Activated CD8-positive, alpha-beta T cell treated with anti-CD3 and anti-CD28 coated beads, Interleukin-2, amount 10 ng/mL, durations not matched to agents 7 days and 5 days (primary cell): ENCODE data around the gene RAD51B. TPM values are rescaled to one million over a fixed set of nuclear protein-coding genes. Genes with fewer than 3 reads are reported as not detected.

Experiments used
- ATAC-seq: fragments of 150-1000 bp; cut with Tn5 transposase; one replicate; pipeline ENCODE4 v1.10.0; 2021; ENCODE audit warnings: moderate library complexity
- CTCF ChIA-PET: fragments of 350-600 bp; sonication (Branson Sonifier 250); formaldehyde crosslinking; loops from one replicate; lab custom pipeline; 2021; ENCODE audit warnings: antibody characterized with exemption; lab: Charles Lee
- POLR2A ChIA-PET: fragments of 350-600 bp; sonication (Branson Sonifier 250); formaldehyde crosslinking; loops from one replicate; lab custom pipeline; 2021; ENCODE audit warnings: antibody characterized with exemption; lab: Charles Lee
- DNase-seq: peaks from one replicate; pipeline ENCODE4 v3.0.0-alpha.2; 2020
- H3K27ac Mint-ChIP-seq: one replicate; pipeline ENCODE4 v1.8.0; 2021; ENCODE audit warnings: mild to moderate bottlenecking, mixed read lengths
- H3K27me3 Mint-ChIP-seq: one replicate; pipeline ENCODE4 v1.8.0; 2021; ENCODE audit warnings: low read depth, mixed read lengths
- H3K36me3 Mint-ChIP-seq: one replicate; pipeline ENCODE4 v1.8.0; 2021; ENCODE audit warnings: low read depth, mixed read lengths
- H3K4me1 Mint-ChIP-seq: one replicate; pipeline ENCODE4 v1.8.0; 2021; ENCODE audit warnings: low read depth, mixed read lengths
- H3K4me3 Mint-ChIP-seq: one replicate; pipeline ENCODE4 v1.8.0; 2021; ENCODE audit warnings: mild to moderate bottlenecking, mixed read lengths
- H3K9me3 Mint-ChIP-seq: one replicate; pipeline ENCODE4 v1.8.0; 2022; ENCODE audit warnings: mixed read lengths; ENCODE audit not compliant: insufficient read depth
- total RNA-seq, 2 experiments: library from RNA; stranded (reverse); gene quantifications; one replicate each; pipeline ENCODE4 v1.2.3, GENCODE V29; 2021

The RAD51B gene
- total RNA-seq, 2 experiments from 2014 or later = 34.1 to 38.8 TPM

GRCh38 chr14:68730811-68731425 lies 911.3 kb downstream of the RAD51B start:
- Mint-ChIP-seq H3K9me3 (no peaks in the 10 kb centered on the region), H3K4me1 (peaks cover 37% of the 10 kb centered on the region)
- CTCF ChIA-PET = interaction anchor here (1.1 to 1.9 kb wide), 2 partner anchors 15 to 58 kb away, joined by 6 read pairs; no protein-coding TSS in a partner anchor

GRCh38 chr14:68733086-68733914 lies 913.7 kb downstream of the RAD51B start:
- DNase-seq (peak; percentile 39), ATAC-seq (no peak)
- Mint-ChIP-seq H3K9me3 (no peaks in the 10 kb centered on the region), H3K27me3 (peaks cover 2% of the 10 kb centered on the region), H3K36me3 (no peaks in the 10 kb centered on the region), H3K27ac (peak overlapping the region; percentile 82), H3K4me3 (no peak overlapping the region), H3K4me1 (peaks cover 43% of the 10 kb centered on the region)
- CTCF ChIA-PET = interaction anchor here (0.6 to 2.6 kb wide), 9 partner anchors 13 to 799 kb away, joined by 3 to 33 read pairs (median 4); no protein-coding TSS in a partner anchor
- POLR2A ChIA-PET = interaction anchor here (1.0 to 2.6 kb wide), 6 partner anchors 46 to 81 kb away, joined by 3 to 11 read pairs (median 4); partner anchors contain the start of gene ZFP36L1

More at GRCh38 chr14:68730811-68731425, 911.3 kb downstream of the RAD51B start:
- no peaks in the 10 kb centered on the region for H3K36me3 Mint-ChIP-seq
- H3K4me3 Mint-ChIP-seq = no peak overlapping the region
- no peak overlapping the region for H3K27ac Mint-ChIP-seq
- DNase-seq = no peak
- no peak for ATAC-seq
- POLR2A ChIA-PET = interaction anchor here (1.3 kb wide), 1 partner anchor 49 kb away, joined by 5 read pairs; no protein-coding TSS in a partner anchor
- peaks cover 2% of the 10 kb centered on the region for H3K27me3 Mint-ChIP-seq

- H3K27ac Mint-ChIP-seq = peak overlapping the region; percentile 70
- DNase-seq (peak; percentile 57), ATAC-seq (peak; percentile 82)
- POLR2A ChIA-PET = interaction anchor here (1.0 to 2.6 kb wide), 4 partner anchors 37 to 59 kb away, joined by 3 to 11 read pairs (median 5); partner anchors contain the start of gene ZFP36L1
- peak overlapping the region; percentile 16 for H3K4me3 Mint-ChIP-seq
- no peaks in the 10 kb centered on the region for H3K27me3 Mint-ChIP-seq
- H3K36me3 Mint-ChIP-seq = no peaks in the 10 kb centered on the region
- H3K4me1 Mint-ChIP-seq = peaks cover 38% of the 10 kb centered on the region
- H3K9me3 Mint-ChIP-seq = no peaks in the 10 kb centered on the region
- CTCF ChIA-PET = interaction anchor here (1.0 to 2.6 kb wide), 6 partner anchors 14 to 485 kb away, joined by 3 to 33 read pairs (median 8); no protein-coding TSS in a partner anchor
Measured at GRCh38 chr14:68734231-68734732, 914.7 kb downstream of the RAD51B start.

GRCh38 chr14:68735856-68736255 lies 916.3 kb downstream of the RAD51B start:
- ATAC-seq = no peak
- ChIA-PET POLR2A (interaction anchor here (0.5 to 0.6 kb wide), 2 partner anchors 49 to 53 kb away, joined by 3 to 5 read pairs; no protein-coding TSS in a partner anchor), CTCF (interaction anchor here (0.6 to 1.1 kb wide), 2 partner anchors 18 to 909 kb away, joined by 3 read pairs; no protein-coding TSS in a partner anchor)
- Mint-ChIP-seq H3K4me3 (no peak overlapping the region), H3K9me3 (no peaks in the 10 kb centered on the region), H3K27me3 (no peaks in the 10 kb centered on the region), H3K36me3 (no peaks in the 10 kb centered on the region), H3K4me1 (peaks cover 38% of the 10 kb centered on the region), H3K27ac (peak overlapping the region; percentile 62)
- no peak for DNase-seq

GRCh38 chr14:68736471-68736871 lies 916.9 kb downstream of the RAD51B start:
- ChIA-PET CTCF (no interaction called here), POLR2A (interaction anchor here (0.5 to 1.2 kb wide), 2 partner anchors 53 to 56 kb away, joined by 4 to 5 read pairs; partner anchors contain the start of gene ZFP36L1)
- Mint-ChIP-seq H3K27me3 (no peaks in the 10 kb centered on the region), H3K4me3 (no peak overlapping the region), H3K9me3 (peaks cover 6% of the 10 kb centered on the region), H3K27ac (peak overlapping the region; percentile 62), H3K36me3 (peaks cover 2% of the 10 kb centered on the region), H3K4me1 (peaks cover 38% of the 10 kb centered on the region)
- DNase-seq (no peak), ATAC-seq (no peak)

- ChIA-PET CTCF (no interaction called here), POLR2A (interaction anchor here (1.2 kb wide), 1 partner anchor 56 kb away, joined by 4 read pairs; the partner anchor contains the start of gene ZFP36L1)
- no peak overlapping the region for H3K4me3 Mint-ChIP-seq
- peak overlapping the region; percentile 6 for H3K27ac Mint-ChIP-seq
- peaks cover 2% of the 10 kb centered on the region for H3K36me3 Mint-ChIP-seq
- H3K27me3 Mint-ChIP-seq = no peaks in the 10 kb centered on the region
- H3K9me3 Mint-ChIP-seq = peaks cover 6% of the 10 kb centered on the region
- ATAC-seq (no peak), DNase-seq (no peak)
- H3K4me1 Mint-ChIP-seq = peaks cover 36% of the 10 kb centered on the region
Measured at GRCh38 chr14:68737086-68737485, 917.5 kb downstream of the RAD51B start.

- H3K4me3 Mint-ChIP-seq = no peak overlapping the region
- H3K4me1 Mint-ChIP-seq = peaks cover 24% of the 10 kb centered on the region
- no peaks in the 10 kb centered on the region for H3K27me3 Mint-ChIP-seq
- peaks cover 6% of the 10 kb centered on the region for H3K9me3 Mint-ChIP-seq
- no peak for DNase-seq
- H3K36me3 Mint-ChIP-seq = peaks cover 2% of the 10 kb centered on the region
- ChIA-PET CTCF (no interaction called here), POLR2A (interaction anchor here (0.6 kb wide), 1 partner anchor 499 kb away, joined by 3 read pairs; no protein-coding TSS in a partner anchor)
- ATAC-seq = no peak
- peak overlapping the region; percentile 23 for H3K27ac Mint-ChIP-seq
Measured at GRCh38 chr14:68738559-68738958, 919.0 kb downstream of the RAD51B start.

GRCh38 chr14:68739701-68740100 lies 920.1 kb downstream of the RAD51B start:
- no peaks in the 10 kb centered on the region for H3K27me3 Mint-ChIP-seq
- peaks cover 13% of the 10 kb centered on the region for H3K4me1 Mint-ChIP-seq
- ChIA-PET POLR2A (no interaction called here), CTCF (no interaction called here)
- H3K36me3 Mint-ChIP-seq = peaks cover 2% of the 10 kb centered on the region
- DNase-seq = no peak
- H3K4me3 Mint-ChIP-seq = no peak overlapping the region
- H3K27ac Mint-ChIP-seq = no peak overlapping the region
- H3K9me3 Mint-ChIP-seq = peaks cover 6% of the 10 kb centered on the region
- ATAC-seq = no peak

- ChIA-PET CTCF (interaction anchor here (0.8 to 1.5 kb wide), 2 partner anchors 34 to 39 kb away, joined by 3 read pairs; no protein-coding TSS in a partner anchor), POLR2A (interaction anchor here (0.7 kb wide), 1 partner anchor 46 kb away, joined by 3 read pairs; no protein-coding TSS in a partner anchor)
- DNase-seq (no peak), ATAC-seq (no peak)
- Mint-ChIP-seq H3K4me3 (no peak overlapping the region), H3K36me3 (peaks cover 2% of the 10 kb centered on the region), H3K4me1 (peaks cover 6% of the 10 kb centered on the region), H3K9me3 (peaks cover 6% of the 10 kb centered on the region), H3K27me3 (peaks cover 4% of the 10 kb centered on the region), H3K27ac (no peak overlapping the region)
Measured at GRCh38 chr14:68740788-68741476, 921.4 kb downstream of the RAD51B start.

GRCh38 chr14:68741477-68741791 lies 921.9 kb downstream of the RAD51B start:
- Mint-ChIP-seq H3K4me1 (peaks cover 1% of the 10 kb centered on the region), H3K4me3 (no peak overlapping the region)
- POLR2A ChIA-PET = no interaction called here

More at GRCh38 chr14:68741477-68741791, 921.9 kb downstream of the RAD51B start:
- peaks cover 2% of the 10 kb centered on the region for H3K36me3 Mint-ChIP-seq
- peaks cover 4% of the 10 kb centered on the region for H3K27me3 Mint-ChIP-seq
- no peak overlapping the region for H3K27ac Mint-ChIP-seq
- peaks cover 6% of the 10 kb centered on the region for H3K9me3 Mint-ChIP-seq
- DNase-seq (no peak), ATAC-seq (no peak)
- CTCF ChIA-PET = interaction anchor here (1.5 kb wide), 1 partner anchor 34 kb away, joined by 3 read pairs; no protein-coding TSS in a partner anchor
